Activated gamma-delta T cell treated with Interleukin-2 at 50 U/mL for 16 hours (primary cell): Measurements from ENCODE around the gene CYTH1.
"Not testable (repeated sequence)": the region's sequence is repeated elsewhere in the genome, so short reads cannot be mapped to it uniquely, and the experiment has no call there.

ENCODE experiments used
- DNase-seq: peaks from one replicate; pipeline ENCODE4 v3.0.0-alpha.2; 2020

CYTH1 gene

GRCh38 chr17:78785663-78786057 lies 3.6 kb upstream of the CYTH1 start:
- no peak for DNase-seq

DNA sequence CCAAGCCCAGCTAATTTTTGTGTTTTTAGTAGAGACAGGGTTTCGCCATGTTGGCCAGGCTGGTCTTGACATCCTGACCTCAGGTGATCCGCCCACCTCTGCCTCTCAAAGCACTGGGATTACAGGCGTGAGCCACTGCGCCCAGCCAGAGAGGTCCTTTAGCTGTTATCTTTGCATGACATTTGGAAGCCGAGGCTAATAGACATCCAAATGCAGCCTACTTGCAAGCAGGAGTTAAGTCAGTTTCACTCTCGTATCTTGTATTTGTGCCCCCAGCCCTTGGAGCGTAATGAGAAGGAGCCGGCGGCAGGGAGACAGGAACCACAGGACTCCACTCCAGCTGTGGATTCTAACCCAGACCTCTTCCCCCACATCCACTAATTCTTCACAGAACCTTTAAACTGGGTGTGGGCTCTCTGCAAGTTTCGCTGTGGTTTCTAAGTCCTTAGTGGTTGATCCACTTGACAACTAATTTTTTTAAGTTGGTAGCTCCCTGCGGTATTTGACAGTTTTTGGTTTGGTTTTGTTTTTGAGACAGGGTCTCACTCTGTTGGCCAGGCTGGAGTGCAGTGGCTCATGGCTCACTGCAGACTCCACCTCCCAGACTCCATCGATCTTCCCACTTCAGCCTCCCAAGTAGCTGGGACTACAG lies 3.1 kb upstream of the CYTH1 start:
- DNase-seq, result no peak

GRCh38 chr17:78784352-78784751 lies 2.3 kb upstream of the CYTH1 start:
- no peak for DNase-seq

DNA sequence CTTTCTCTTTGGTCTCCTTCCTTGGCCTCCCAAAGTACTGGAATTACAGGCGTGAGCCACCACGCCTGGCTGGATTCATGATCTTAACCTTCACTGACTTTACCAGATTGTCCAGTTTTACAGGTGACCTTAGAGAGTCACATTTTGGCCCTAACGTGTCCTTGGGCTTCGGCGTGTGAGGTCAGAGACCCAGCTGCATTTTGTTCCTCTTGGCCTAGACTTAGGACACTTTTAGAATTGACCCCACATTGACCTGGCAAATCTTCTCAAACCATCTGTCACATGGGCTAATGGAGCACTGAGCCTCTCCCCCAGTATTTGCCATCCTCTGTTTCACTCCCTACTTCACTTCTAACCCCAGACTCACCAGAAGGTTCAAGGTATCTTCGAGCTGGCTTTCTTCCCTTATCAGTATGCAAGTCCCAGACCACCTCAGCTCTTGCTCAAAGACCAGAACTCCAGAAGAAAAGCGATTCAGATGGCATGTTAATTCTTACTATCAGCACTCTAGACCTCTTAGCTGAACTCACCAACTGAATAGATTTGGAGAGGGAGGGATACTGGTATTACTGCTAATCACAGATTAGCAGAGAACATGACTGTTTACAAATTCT lies 1.7 kb upstream of the CYTH1 start:
- no peak for DNase-seq

- no peak for DNase-seq
Observed at GRCh38 chr17:78781104-78781892, 775 bp downstream of the CYTH1 start.

DNA sequence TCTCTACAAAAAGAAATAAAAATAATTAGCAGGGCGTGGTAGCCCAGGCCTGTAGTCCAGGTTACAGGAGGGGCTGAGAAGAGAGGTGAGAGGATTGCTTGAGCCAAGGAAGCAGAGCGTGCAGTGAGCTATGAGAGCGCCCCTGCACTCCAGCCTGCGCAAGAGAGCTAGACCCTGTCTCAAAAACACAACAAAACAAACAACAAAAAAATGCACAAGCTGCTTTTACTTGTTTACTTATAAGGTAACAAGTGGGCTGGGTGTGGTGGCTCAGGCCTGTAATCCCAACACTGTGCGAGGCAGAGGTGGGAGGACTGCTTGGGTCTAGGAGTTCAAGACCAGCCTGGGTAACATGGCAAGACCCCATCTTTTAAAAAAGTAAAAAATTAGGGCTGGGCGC lies 1.7 kb downstream of the CYTH1 start:
- DNase-seq, result no peak

- peak; percentile 54 for DNase-seq
Observed at GRCh38 chr17:78779850-78780249, 2.2 kb downstream of the CYTH1 start.

- DNase-seq, result not testable (repeated sequence)
Observed at GRCh38 chr17:78779286-78779651, 2.8 kb downstream of the CYTH1 start.

GRCh38 chr17:78777881-78778280 lies 4.2 kb downstream of the CYTH1 start:
- DNase-seq, result no peak

GRCh38 chr17:78774956-78775571 lies 7.0 kb downstream of the CYTH1 start:
- DNase-seq, result peak; percentile 59

DNA sequence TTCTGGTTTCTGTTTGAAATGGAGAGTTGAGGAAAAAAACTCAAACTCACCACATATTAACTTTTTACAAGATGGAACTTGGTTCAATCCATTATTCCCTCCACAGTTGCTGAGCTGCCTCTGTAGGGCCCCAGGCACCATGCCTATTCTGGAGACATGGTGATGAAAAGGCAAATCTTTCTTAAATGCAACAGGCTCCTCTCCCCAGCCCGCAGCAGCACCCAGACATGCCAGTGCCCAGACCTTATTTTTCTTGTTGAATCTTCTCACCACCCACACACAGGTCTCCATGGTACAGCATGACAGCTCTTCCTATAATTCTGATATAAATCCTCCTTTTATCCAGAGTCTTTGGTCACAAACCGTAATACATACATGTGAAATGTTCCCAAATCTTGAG lies 7.6 kb downstream of the CYTH1 start:
- no peak for DNase-seq

GRCh38 chr17:78771758-78772382 lies 10.2 kb downstream of the CYTH1 start:
- DNase-seq, result no peak

- DNase-seq, result no peak
Observed at GRCh38 chr17:78769196-78769773, 12.8 kb downstream of the CYTH1 start.

DNA sequence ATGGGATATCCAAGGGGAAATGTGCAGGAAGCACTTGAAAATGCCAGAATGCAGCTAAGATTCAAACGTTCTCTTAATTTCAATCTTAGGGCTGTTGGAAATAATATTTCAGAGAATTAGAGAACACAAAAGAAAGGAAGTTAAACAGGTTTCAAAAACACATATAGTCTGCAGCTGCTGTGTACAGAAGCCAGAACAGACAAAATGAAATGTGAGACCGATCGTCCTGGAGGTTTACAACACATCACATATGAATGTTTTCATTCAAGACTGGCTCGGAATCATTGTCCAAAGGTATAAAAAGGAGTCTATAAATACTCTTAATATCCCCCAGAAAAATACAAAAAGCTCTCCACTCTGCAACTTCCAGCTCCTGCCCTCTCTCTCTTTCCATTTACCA lies 14.3 kb downstream of the CYTH1 start:
- no peak for DNase-seq

DNA sequence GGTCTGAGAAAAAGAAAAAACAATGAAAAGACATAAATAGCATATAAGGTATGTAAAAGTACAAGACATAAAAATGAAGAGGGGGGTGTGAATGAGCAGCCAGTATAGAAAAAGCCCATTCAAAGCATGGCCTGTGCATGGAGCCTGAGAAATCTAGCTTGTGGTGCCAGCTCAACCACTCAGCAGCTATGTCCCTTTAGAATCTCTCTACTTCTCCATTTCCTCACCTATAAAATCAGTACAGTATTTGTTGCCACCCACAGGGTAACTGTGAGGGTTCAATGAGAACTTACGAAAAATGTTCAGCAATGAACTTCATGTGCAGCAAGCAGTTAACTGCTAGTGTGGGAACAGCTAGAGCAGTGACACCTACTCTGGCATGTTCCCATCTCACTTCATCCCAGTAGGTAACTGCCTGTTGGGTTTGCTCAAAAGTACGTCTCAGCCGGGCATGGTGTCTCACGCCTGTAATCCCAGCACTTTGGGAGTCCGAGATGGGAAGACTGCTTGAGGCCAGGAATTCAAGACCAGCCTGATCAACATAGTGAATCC lies 15.3 kb downstream of the CYTH1 start:
- DNase-seq, result no peak

GRCh38 chr17:78766225-78766624 lies 15.8 kb downstream of the CYTH1 start:
- no peak for DNase-seq

GRCh38 chr17:78765821-78766220 lies 16.3 kb downstream of the CYTH1 start:
- no peak for DNase-seq

GRCh38 chr17:78764871-78765270 lies 17.2 kb downstream of the CYTH1 start:
- DNase-seq, result no peak

DNA sequence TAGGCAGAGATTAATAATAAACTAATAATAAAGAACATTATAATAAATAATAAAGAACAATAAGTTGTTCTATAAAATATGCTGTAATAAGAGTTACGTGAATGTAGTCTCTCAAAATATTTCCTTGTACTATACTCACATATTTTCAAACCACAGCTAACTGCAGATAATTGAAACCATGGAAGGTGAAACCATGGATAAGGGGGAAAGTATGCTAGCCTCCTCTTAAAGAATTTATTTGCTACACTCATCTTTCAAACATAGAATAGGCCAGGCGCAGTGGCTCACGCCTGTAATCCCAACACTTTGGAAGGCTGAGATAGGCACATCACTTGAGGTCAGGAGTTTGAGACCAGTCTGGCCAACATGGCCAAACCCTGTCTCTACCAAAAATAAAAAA lies 18.5 kb downstream of the CYTH1 start:
- no peak for DNase-seq

- no peak for DNase-seq
Observed at GRCh38 chr17:78761789-78762406, 20.2 kb downstream of the CYTH1 start.

DNA sequence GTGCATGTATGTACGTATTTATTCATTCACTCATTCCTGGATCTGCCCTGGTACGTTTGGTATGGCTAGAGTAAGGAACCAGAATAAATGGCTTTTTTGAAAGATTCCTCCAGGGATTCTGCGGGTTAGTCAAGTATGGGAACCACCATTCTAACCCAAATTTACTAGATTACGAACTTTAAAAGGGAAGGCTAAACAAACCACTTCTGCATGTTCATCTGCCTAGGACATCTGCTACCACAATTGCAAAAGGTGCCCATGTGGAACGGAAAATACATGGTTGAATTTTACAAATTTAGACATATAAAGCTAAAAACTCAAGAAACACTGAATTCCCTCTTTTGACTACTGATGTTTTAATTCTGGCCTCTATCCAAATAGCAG lies 22.1 kb downstream of the CYTH1 start:
- no peak for DNase-seq
